ENCODE data around the gene ELMOD3. TPM values are rescaled to one million over a fixed set of nuclear protein-coding genes. Genes with fewer than 3 reads are reported as not detected.
"Not testable (repeated sequence)": the region's sequence is repeated elsewhere in the genome, so short reads cannot be mapped to it uniquely, and the experiment has no call there.

The ELMOD3 gene
- total RNA-seq, 4 donors from 2014 or later, result 15.9 to 31.7 (median 25.0) TPM

DNA sequence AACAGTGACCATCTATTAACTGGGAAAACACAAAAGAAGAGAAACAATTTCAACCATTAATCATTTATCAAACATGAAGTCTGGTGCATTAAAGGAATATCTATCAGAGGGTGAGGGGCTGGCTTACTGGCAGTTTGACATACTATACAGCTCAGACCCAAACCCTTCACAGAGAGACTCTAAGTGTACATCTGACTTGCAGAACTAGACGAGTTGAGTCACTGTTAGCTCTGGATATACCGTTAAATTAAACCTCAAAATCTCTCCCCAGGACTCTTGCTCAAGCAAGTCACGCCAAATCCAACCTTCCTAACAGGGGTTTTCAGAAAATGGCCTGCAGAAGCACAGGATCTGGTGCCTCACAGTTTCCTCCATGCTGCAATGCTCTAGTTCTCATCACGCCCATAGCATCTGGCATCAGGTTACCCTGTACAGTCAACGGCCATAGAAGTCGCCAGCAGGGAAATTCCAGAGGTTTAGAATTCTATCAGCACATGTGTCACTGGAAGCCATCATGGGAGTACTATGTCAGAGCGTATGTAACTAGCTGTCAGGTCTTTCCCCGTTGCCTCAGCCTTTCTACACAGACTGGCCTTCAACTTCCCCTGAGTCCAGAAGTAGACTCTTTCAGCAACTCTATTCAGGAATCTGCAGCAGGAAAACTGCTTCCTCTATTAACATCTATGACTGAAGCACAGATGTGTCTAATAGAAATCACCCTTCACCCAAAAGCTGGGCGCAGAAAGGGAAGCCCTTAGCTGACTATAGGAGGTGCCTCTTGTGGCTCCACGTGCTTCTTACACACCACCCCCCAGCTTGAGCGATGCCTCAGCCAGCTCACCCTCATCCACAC, 36.1 kb upstream of the ELMOD3 start:
- intact Hi-C loops (cut with DNase I; ENCODE audit: low total_unique reads), result no loop called here
- DNase-seq (no peak), ATAC-seq (peak; percentile 20 to 39)
- peaks cover 2 to 9% of the 10 kb centered on the region in 2 donors for H3K4me1 ChIP-seq
- TF ChIP-seq POLR2A (IDR thresholded peaks at IDR 0.05), result no peak
- TF ChIP-seq, protein P1, sequence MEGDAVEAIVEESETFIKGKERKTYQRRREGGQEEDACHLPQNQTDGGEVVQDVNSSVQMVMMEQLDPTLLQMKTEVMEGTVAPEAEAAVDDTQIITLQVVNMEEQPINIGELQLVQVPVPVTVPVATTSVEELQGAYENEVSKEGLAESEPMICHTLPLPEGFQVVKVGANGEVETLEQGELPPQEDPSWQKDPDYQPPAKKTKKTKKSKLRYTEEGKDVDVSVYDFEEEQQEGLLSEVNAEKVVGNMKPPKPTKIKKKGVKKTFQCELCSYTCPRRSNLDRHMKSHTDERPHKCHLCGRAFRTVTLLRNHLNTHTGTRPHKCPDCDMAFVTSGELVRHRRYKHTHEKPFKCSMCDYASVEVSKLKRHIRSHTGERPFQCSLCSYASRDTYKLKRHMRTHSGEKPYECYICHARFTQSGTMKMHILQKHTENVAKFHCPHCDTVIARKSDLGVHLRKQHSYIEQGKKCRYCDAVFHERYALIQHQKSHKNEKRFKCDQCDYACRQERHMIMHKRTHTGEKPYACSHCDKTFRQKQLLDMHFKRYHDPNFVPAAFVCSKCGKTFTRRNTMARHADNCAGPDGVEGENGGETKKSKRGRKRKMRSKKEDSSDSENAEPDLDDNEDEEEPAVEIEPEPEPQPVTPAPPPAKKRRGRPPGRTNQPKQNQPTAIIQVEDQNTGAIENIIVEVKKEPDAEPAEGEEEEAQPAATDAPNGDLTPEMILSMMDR (IDR thresholded peaks at IDR 0.05 in 4 of 5, conservative IDR thresholded peaks at IDR 0.05 in 1 of 5), result no peak
- peaks cover 0 to 62% of the 10 kb centered on the region in 2 donors for H3K36me3 ChIP-seq
- no peak overlapping the region for H3K27ac ChIP-seq
- no peak overlapping the region for H3K4me3 ChIP-seq
- H3K27me3 ChIP-seq, result no peaks in the 10 kb centered on the region
- in situ Hi-C loops (cut with MboI; ENCODE audit: low sequenced_read_pairs in 4 of 4), result no loop called here
- H3K9me3 ChIP-seq, result no peaks in the 10 kb centered on the region

DNA sequence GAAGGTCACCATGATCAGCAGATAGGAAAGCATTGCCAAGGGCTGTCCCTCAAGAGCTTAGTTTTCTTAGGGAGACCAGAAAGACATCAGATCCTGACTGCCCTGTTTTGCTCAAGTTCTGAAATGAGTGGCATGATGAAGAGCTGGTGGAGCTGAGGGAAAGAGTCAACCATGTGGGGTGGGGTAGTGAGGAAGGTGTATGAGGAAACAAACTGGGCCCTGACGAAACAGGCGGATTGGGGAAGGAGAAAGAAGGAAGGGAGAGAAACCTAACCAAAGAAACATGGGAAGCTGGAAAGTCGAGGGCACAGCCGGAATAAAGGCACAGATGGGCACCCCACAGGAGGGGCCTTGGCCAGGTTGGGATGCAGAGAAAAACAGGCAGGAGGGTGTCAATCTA, 34.8 kb upstream of the ELMOD3 start:
- TF ChIP-seq, protein P1 (IDR thresholded peaks at IDR 0.05 in 4 of 5, conservative IDR thresholded peaks at IDR 0.05 in 1 of 5), result no peak
- no peak for TF ChIP-seq POLR2A (IDR thresholded peaks at IDR 0.05)
- H3K4me1 ChIP-seq, result peaks cover 8 to 10% of the 10 kb centered on the region in 2 donors
- intact Hi-C loops (cut with DNase I; ENCODE audit: low total_unique reads), result no loop called here
- ATAC-seq, result no peak
- no peak for DNase-seq
- H3K27me3 ChIP-seq, result no peaks in the 10 kb centered on the region
- H3K36me3 ChIP-seq, result peaks cover 0 to 72% of the 10 kb centered on the region in 2 donors
- H3K4me3 ChIP-seq, result no peak overlapping the region
- in situ Hi-C loops (cut with MboI; ENCODE audit: low sequenced_read_pairs in 4 of 4), result no loop called here
- no peak overlapping the region for H3K27ac ChIP-seq
- no peaks in the 10 kb centered on the region for H3K9me3 ChIP-seq

DNA sequence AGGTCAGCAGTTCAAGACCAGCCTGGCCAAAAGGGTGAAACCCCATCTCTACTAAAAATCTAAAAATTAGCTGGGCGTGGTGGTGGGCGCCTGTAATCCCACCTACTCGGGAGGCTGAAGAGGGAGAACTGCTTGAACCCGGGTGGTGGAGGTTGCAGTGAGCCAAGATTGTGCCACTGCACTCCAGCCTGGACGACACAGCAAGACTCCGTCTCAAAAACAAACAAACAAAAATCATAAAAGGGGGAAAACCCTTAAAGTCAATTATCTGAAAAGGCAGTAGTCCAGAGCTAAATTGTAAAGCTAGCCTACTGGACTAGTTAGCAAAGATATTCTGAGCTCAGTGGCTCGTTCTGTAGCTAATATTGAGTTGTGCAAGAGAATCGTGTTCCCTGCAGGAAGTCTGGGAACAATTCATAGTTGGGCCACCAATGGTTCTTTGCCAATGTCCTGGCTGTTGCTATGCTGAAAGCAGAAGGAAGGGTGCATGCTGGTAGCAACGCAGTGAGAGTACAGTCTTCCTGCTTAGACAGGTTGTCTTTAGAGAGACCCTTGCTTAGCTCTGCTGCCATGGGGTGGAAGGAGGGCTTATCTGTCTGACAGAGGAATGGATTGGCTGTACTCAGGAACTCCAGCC, 31.1 kb upstream of the ELMOD3 start:
- peaks cover 0 to 57% of the 10 kb centered on the region in 2 donors for H3K36me3 ChIP-seq
- H3K4me1 ChIP-seq, result peaks cover 32 to 34% of the 10 kb centered on the region in 2 donors
- no peaks in the 10 kb centered on the region for H3K27me3 ChIP-seq
- ATAC-seq (no peak), DNase-seq (no peak)
- H3K27ac ChIP-seq, result no peak overlapping the region
- H3K4me3 ChIP-seq, result no peak overlapping the region
- intact Hi-C loops (cut with DNase I; ENCODE audit: low total_unique reads), result no loop called here
- no peaks in the 10 kb centered on the region for H3K9me3 ChIP-seq
- in situ Hi-C loops (cut with MboI; ENCODE audit: low sequenced_read_pairs in 4 of 4), result no loop called here
- TF ChIP-seq, protein P1 (IDR thresholded peaks at IDR 0.05 in 4 of 5, conservative IDR thresholded peaks at IDR 0.05 in 1 of 5), result no peak
- no peak for TF ChIP-seq POLR2A (IDR thresholded peaks at IDR 0.05)

DNA sequence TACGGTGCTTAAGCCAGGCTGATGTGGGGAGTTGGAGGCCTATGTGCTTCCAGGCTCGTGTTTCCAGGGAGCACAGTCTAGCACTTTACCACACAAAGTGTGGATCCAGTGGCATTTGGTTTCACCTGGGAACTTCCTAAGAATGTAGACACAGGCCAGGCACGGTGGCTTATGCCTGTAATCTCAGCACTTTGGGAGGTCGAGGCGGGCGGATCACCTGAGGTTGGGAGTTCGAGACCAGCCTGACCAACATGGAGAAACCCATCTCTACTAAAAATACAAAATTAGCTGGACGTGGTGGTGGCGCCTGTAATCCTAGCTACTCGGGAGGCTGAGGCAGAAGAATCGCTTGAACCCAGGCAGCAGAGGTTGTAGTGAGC, 30.6 kb upstream of the ELMOD3 start:
- H3K27ac ChIP-seq; in situ Hi-C loops (cut with MboI; ENCODE audit: low sequenced_read_pairs in 4 of 4); DNase-seq; ATAC-seq; intact Hi-C loops (cut with DNase I; ENCODE audit: low total_unique reads); H3K9me3 ChIP-seq; H3K4me3 ChIP-seq; H3K27me3 ChIP-seq: not testable (repeated sequence)
- Histone ChIP-seq H3K36me3 (peaks cover 0 to 57% of the 10 kb centered on the region in 2 donors), H3K4me1 (peaks cover 32 to 34% of the 10 kb centered on the region in 2 donors)
